HG03175 (cell line): ENCODE results near the gene MAP2K3.
"Not testable (repeated sequence)": the region's sequence is repeated elsewhere in the genome, so short reads cannot be mapped to it uniquely, and the experiment has no call there.

ENCODE experiments used
- ATAC-seq: cut with Tn5 transposase; IDR thresholded peaks from one replicate; pipeline ENCODE4 v1.9.1; 2021; ENCODE audit warnings: mild to moderate bottlenecking, moderate library complexity; ENCODE audit not compliant: unreplicated experiment

The MAP2K3 gene

GRCh38 chr17:21310061-21310765 lies 25.7 kb downstream of the MAP2K3 start:
- ATAC-seq = not testable (repeated sequence)

DNA sequence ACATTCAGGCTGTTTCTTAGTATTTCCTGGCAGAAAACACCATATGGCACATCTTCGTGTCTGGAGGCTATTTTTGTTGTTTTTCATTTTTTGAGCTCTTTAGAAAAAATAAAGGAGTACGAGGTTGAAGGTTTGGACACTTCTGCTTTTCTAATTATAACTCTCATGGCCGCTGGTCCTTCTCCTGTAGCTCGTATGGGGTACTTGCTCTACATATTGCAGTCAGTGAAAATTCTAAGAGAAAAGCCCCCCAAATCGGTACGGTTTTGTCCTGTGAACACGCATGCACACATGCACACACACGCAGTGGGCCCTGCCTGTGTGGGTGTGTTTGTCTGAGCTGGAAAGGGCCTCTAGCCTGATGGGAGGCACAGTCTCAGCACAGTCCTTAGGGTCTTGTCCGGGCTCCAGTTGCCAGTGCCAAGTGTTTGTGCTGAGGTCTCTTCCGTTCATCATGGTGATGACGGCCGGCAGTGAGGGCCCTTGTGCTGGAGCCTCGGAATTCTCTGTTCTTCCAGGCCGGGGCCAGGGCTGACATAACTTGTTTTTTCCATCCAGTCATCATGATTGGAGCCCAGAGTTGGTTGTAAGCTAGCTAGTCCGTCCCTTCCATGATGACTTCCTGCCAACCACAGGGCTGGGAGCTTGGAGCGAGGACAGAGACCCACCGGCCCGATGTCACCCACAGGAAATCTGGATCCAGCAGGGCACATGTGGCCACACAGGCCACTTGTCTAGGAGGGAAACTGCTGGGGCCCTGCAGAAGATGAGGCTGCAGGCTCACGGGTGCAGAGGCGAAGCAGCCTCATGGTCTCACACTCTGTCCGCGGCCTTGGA lies 26.5 kb downstream of the MAP2K3 start:
- not testable (repeated sequence) for ATAC-seq

GRCh38 chr17:21313320-21313719 lies 28.8 kb downstream of the MAP2K3 start:
- ATAC-seq = no peak

- not testable (repeated sequence) for ATAC-seq
Observed at GRCh38 chr17:21313761-21314160, 29.2 kb downstream of the MAP2K3 start.

DNA sequence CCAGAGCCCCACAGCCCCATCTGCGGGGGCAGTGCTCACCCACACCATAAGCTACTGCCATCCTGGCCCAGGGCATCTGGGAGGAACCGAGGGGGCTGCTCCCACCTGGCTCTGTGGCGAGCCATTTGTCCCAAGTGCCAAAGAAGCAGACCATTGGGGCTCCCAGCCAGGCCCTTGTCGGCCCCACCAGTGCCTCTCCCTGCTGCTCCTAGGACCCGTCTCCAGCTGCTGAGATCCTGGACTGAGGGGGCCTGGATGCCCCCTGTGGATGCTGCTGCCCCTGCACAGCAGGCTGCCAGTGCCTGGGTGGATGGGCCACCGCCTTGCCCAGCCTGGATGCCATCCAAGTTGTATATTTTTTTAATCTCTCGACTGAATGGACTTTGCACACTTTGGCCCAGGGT lies 29.8 kb downstream of the MAP2K3 start:
- not testable (repeated sequence) for ATAC-seq

DNA sequence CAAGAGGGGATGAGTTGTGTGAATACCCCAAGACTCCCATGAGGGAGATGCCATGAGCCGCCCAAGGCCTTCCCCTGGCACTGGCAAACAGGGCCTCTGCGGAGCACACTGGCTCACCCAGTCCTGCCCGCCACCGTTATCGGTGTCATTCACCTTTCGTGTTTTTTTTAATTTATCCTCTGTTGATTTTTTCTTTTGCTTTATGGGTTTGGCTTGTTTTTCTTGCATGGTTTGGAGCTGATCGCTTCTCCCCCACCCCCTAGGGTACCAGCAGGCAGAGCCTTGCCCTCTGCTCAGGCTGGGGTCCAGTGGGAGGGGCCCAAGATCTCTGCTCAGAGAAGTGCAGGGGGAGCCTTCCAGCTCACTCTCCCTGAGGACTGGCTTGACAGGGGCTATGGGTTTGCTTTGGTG lies 30.2 kb downstream of the MAP2K3 start:
- ATAC-seq = not testable (repeated sequence)

- not testable (repeated sequence) for ATAC-seq
Observed at GRCh38 chr17:21315246-21316000, 30.9 kb downstream of the MAP2K3 start.

DNA sequence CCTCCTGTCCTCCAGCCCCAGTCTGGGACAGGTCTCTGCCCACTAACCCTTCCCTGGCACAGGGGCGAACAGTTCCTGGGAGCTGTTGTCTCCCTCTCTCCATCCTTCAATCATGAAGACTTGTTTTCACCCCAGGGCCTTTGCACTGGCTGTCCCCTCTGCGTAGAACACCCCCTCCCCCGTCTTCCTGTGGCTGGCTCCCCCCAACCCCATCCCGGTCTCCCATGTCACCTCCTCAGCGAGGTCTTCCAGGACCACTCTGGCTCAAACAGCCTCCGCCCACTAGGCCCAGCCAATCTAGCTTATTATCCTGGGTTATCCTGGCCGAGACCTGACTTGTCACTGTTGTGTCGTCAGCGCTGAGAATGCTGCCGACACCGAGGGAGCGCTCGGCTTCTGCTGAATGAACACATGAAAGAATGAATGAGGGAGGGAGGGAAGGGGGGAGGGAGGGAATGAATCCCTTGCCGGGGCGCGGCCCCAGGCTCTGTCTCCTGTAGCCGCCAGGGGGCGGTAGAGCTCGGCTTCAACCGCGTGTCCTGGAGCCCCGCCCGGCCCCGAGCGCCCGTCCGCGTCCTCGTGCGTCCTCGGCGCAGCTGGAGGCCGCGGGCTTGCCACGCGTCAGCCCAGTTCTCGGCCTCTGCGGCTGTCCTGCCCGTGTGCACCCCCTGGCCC lies 31.8 kb downstream of the MAP2K3 start:
- ATAC-seq = peak; percentile 45

- ATAC-seq = peak; percentile 15
Observed at GRCh38 chr17:21316887-21317500, 32.5 kb downstream of the MAP2K3 start.

DNA sequence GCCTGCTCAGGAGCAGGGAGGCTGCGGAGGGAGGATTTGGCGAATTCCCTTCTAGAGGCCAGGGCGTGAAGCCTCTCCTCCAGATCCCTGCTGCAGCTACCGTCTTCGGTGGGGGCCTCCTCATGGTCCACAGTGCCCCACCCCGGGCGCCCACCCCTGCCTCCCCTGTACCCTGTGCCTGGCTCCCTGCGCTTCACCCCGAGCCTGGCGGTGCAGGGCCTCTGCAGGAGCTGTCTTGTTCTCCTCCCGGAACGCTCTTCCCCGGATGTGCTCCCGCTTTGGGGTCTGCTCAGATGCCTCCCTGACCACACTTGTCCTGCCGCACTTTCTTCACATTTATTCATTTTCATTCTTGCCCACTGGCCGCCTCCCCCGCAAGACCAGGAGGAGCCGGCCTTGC lies 33.3 kb downstream of the MAP2K3 start:
- not testable (repeated sequence) for ATAC-seq

- no peak for ATAC-seq
Observed at GRCh38 chr17:21318439-21318838, 33.9 kb downstream of the MAP2K3 start.

- not testable (repeated sequence) for ATAC-seq
Observed at GRCh38 chr17:21318856-21319255, 34.3 kb downstream of the MAP2K3 start.

- not testable (repeated sequence) for ATAC-seq
Observed at GRCh38 chr17:21319256-21319655, 34.7 kb downstream of the MAP2K3 start.

DNA sequence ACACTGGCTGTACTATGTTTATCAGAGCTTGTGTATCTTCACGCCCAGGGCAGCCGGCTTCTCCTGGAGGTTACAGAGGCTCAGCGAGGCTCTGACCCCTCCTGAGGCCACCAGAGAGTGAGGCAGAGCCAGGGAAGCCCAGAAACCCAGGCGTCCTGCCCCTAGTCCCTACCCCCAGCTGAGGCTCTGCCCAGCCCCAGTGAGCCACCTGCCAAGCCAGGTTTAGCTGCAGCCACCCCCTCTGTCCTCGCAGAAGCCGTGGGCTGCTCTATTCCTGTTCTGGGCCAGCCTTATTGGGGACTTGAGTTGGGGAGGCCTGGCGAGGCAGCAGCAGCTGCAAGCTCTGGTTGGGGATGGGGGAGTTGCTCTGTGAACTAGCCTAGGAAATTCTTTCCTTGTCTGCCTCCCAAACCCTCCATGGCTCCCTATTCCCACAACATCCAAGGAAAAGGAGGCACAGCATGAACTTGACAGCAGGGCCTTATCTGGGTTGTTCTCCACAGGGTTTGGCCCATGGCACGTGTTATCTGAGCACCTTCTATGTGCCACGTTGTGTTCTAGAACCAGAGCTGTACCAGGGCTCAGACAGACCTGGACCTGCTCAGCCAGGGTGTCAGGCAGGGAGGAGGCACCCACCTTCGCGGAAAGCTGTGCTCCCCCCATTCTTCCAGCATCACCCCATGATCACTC lies 35.3 kb downstream of the MAP2K3 start:
- ATAC-seq = not testable (repeated sequence)

DNA sequence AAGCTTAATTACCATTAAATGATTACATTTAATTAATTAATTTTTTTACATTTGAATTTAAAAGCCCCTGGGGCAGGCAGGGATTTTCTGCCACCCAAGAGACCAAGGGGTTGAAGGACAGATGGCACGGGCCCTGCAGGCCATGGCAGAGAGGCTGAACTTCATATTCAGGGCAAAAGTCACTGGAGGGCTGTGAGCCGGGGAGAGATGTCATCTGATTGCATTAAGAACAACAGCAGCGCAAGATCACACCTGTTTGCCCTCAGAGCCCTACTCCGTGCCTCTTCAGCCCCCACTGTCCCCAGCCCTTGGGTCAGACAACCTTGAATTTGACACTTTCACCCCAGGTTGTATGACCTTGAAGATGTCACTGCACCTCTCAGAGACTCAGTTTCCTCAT lies 35.9 kb downstream of the MAP2K3 start:
- not testable (repeated sequence) for ATAC-seq

DNA sequence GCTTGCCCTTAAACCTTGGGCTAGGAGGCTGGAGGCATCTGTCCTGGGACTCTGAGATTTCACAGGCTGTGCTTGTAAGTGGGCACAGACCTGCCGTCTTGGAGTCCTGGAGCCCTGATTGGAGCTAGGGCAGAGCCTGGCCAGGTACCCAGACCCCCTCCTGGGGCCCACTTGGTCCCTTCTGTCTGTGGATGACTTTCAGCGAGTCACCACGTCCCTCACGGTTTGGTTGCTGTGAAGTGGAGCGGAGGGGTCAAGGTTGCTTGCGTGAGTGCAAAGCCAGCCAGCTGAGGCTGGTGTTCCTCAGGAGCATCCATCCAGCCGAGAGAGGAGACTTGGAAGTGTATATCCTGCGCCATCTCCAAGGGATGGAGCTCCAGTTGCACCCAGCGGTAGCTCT lies 36.5 kb downstream of the MAP2K3 start:
- ATAC-seq = not testable (repeated sequence)

- not testable (repeated sequence) for ATAC-seq
Observed at GRCh38 chr17:21321744-21322191, 37.3 kb downstream of the MAP2K3 start.

GRCh38 chr17:21323257-21324111 lies 39.0 kb downstream of the MAP2K3 start:
- peak; percentile 4 for ATAC-seq

- ATAC-seq = not testable (repeated sequence)
Observed at GRCh38 chr17:21324741-21325140, 40.2 kb downstream of the MAP2K3 start.
